Erythroblast (primary cell): ENCODE data around the gene SYNC.
"Not testable (repeated sequence)": the region's sequence is repeated elsewhere in the genome, so short reads cannot be mapped to it uniquely, and the experiment has no call there.

ENCODE experiments used
- GATA1 ChIP-seq: IDR thresholded peaks from 2 replicates; pipeline ENCODE4 v1.6.1; 2011; ENCODE audit warnings: low read depth, mild to moderate bottlenecking, control low read depth, low read length, moderate library complexity
- POLR2A ChIP-seq: IDR thresholded peaks from 2 replicates; pipeline ENCODE4 v1.6.1; 2011; ENCODE audit warnings: mild to moderate bottlenecking, low read length

DNA sequence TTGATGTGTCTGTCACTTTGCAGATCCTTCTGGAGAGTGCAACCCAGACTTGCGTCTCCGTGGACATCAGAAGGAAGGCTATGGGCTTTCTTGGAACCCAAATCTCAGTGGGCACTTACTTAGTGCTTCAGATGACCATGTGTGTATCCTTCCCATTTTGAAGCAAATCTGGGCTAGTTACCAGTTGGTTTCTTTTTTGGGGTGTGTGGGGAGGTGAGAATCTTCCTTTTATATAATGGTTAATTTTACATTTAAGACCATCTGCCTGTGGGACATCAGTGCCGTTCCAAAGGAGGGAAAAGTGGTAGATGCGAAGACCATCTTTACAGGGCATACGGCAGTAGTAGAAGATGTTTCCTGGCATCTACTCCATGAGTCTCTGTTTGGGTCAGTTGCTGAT lies 33.9 kb downstream of the SYNC start:
- TF ChIP-seq GATA1, POLR2A: not testable (repeated sequence)
